Measurements from ENCODE around the gene EFHB.
A peak's percentile ranks its signal among the peaks of the same experiment; 100 is the strongest.
"Not testable (repeated sequence)": the region's sequence is repeated elsewhere in the genome, so short reads cannot be mapped to it uniquely, and the experiment has no call there.

EFHB gene

DNA sequence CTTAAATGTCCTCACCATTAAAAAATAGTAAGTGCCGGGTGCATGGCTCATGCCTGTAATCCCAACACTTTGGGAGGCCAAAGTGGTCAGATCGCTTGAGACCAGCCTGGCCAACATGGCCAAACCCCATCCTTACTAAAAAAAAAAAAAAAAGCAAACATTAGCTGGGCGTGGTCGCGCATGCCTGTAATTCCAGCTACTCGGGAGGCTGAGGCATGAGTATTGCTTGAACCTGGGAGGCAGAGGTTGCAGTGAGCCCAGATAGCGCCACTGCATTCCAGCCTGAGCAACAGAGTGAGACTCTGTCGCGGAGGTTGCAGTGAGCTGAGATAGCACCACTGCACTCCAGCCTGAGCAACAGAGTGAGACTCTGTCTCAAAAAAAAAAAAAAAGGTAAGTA lies 23.3 kb upstream of the EFHB start:
- 86% methylated on average over 9 of the region's 9 CpGs for WGBS
- H3K27me3 ChIP-seq (ENCODE audit: control insufficient read depth in 1 of 2, insufficient read depth in 1 of 2, low read length in 2 of 2); H3K4me3 ChIP-seq (ENCODE audit: insufficient read depth in 1 of 2, low read depth in 1 of 2, low read length in 2 of 2): not testable (repeated sequence)

GRCh38 chr3:19954676-19955075 lies 20.7 kb upstream of the EFHB start:
- no peaks in the 10 kb centered on the region for H3K79me1 ChIP-seq (replicated peaks; ENCODE audit: low read length, poor library complexity, severe bottlenecking)
- H2BK15ac ChIP-seq (ENCODE audit: low read depth, poor library complexity, severe bottlenecking) = no peak overlapping the region
- WGBS = 100% methylated on average over 3 of the region's 4 CpGs
- no peaks in the 10 kb centered on the region for H3K9me3 ChIP-seq (ENCODE audit: control insufficient read depth, low read length)
- no peak overlapping the region for H2AFZ ChIP-seq (ENCODE audit: low read depth, low read length)
- H3K4me2 ChIP-seq (ENCODE audit: low read length, poor library complexity, severe bottlenecking) = no peak overlapping the region
- no peak for DNase-seq
- H2BK5ac ChIP-seq (ENCODE audit: low read depth, low read length, poor library complexity, severe bottlenecking) = no peak overlapping the region
- no peak overlapping the region for H3K27ac ChIP-seq (ENCODE audit: low read length, poor library complexity, severe bottlenecking)
- no peak overlapping the region for H3K23ac ChIP-seq (ENCODE audit: low read length in 2 of 2)
- no peak overlapping the region for H2BK120ac ChIP-seq (ENCODE audit: low read depth, low read length)
- H4K91ac ChIP-seq (ENCODE audit: low read length) = no peak overlapping the region
- no peak overlapping the region for H2BK12ac ChIP-seq (ENCODE audit: low read length in 2 of 2)
- no peak overlapping the region for H3K9ac ChIP-seq (ENCODE audit: low read length)
- H3K18ac ChIP-seq (ENCODE audit: low read depth in 1 of 2, low read length in 2 of 2) = no peak overlapping the region
- H3K36me3 ChIP-seq (ENCODE audit: control insufficient read depth in 1 of 2, insufficient read depth in 2 of 2, low read depth in 1 of 2, low read length in 2 of 2) = peaks cover 29 to 65% of the 10 kb centered on the region in 2 experiments
- no peak overlapping the region for H3K14ac ChIP-seq (ENCODE audit: low read length in 2 of 2)
- H3K4me1 ChIP-seq (ENCODE audit: control insufficient read depth, insufficient read depth, low read depth, low read length) = peaks cover 5% of the 10 kb centered on the region
- no peaks in the 10 kb centered on the region for H3K27me3 ChIP-seq (ENCODE audit: control insufficient read depth in 1 of 2, insufficient read depth in 1 of 2, low read length in 2 of 2)
- H3K4me3 ChIP-seq (ENCODE audit: insufficient read depth in 1 of 2, low read depth in 1 of 2, low read length in 2 of 2) = no peak overlapping the region
- no peak overlapping the region for H4K8ac ChIP-seq (ENCODE audit: low read length)
- H2AK5ac ChIP-seq (ENCODE audit: low read length, severe bottlenecking) = no peak overlapping the region
- H3K4ac ChIP-seq (ENCODE audit: low read depth in 1 of 2, low read length in 2 of 2) = no peak overlapping the region

More for the DNA sequence above, 23.3 kb upstream of the EFHB start:
- not testable (repeated sequence) for H2AFZ ChIP-seq (ENCODE audit: low read depth, low read length); H3K9me3 ChIP-seq (ENCODE audit: control insufficient read depth, low read length); H4K91ac ChIP-seq (ENCODE audit: low read length); H3K4ac ChIP-seq (ENCODE audit: low read depth in 1 of 2, low read length in 2 of 2); H3K18ac ChIP-seq (ENCODE audit: low read depth in 1 of 2, low read length in 2 of 2); H2BK15ac ChIP-seq (ENCODE audit: low read depth, poor library complexity, severe bottlenecking); H3K14ac ChIP-seq (ENCODE audit: low read length in 2 of 2); H3K4me2 ChIP-seq (ENCODE audit: low read length, poor library complexity, severe bottlenecking); H3K79me1 ChIP-seq (replicated peaks; ENCODE audit: low read length, poor library complexity, severe bottlenecking); H3K9ac ChIP-seq (ENCODE audit: low read length); H2BK120ac ChIP-seq (ENCODE audit: low read depth, low read length); H2BK12ac ChIP-seq (ENCODE audit: low read length in 2 of 2); H2BK5ac ChIP-seq (ENCODE audit: low read depth, low read length, poor library complexity, severe bottlenecking); DNase-seq; H4K8ac ChIP-seq (ENCODE audit: low read length); H3K27ac ChIP-seq (ENCODE audit: low read length, poor library complexity, severe bottlenecking); H3K4me1 ChIP-seq (ENCODE audit: control insufficient read depth, insufficient read depth, low read depth, low read length); H2AK5ac ChIP-seq (ENCODE audit: low read length, severe bottlenecking); H3K23ac ChIP-seq (ENCODE audit: low read length in 2 of 2)
- H3K36me3 ChIP-seq (ENCODE audit: control insufficient read depth in 1 of 2, insufficient read depth in 2 of 2, low read depth in 1 of 2, low read length in 2 of 2) = peaks cover 31 to 60% of the 10 kb centered on the region in 2 experiments

- no peak overlapping the region for H2BK120ac ChIP-seq (ENCODE audit: low read depth, low read length)
- H2BK5ac ChIP-seq (ENCODE audit: low read depth, low read length, poor library complexity, severe bottlenecking) = no peak overlapping the region
- no peaks in the 10 kb centered on the region for H3K27me3 ChIP-seq (ENCODE audit: control insufficient read depth in 1 of 2, insufficient read depth in 1 of 2, low read length in 2 of 2)
- H3K27ac ChIP-seq (ENCODE audit: low read length, poor library complexity, severe bottlenecking) = no peak overlapping the region
- H4K8ac ChIP-seq (ENCODE audit: low read length) = no peak overlapping the region
- peaks cover 14 to 46% of the 10 kb centered on the region in 2 experiments for H3K36me3 ChIP-seq (ENCODE audit: control insufficient read depth in 1 of 2, insufficient read depth in 2 of 2, low read depth in 1 of 2, low read length in 2 of 2)
- peaks cover 3% of the 10 kb centered on the region for H3K4me1 ChIP-seq (ENCODE audit: control insufficient read depth, insufficient read depth, low read depth, low read length)
- peak overlapping the region in 1 of 2 experiments; percentile 91 for H3K4me3 ChIP-seq (ENCODE audit: insufficient read depth in 1 of 2, low read depth in 1 of 2, low read length in 2 of 2)
- H2AFZ ChIP-seq (ENCODE audit: low read depth, low read length) = no peak overlapping the region
- no peak overlapping the region for H2BK12ac ChIP-seq (ENCODE audit: low read length in 2 of 2)
- H3K4me2 ChIP-seq (ENCODE audit: low read length, poor library complexity, severe bottlenecking) = no peak overlapping the region
- H2BK15ac ChIP-seq (ENCODE audit: low read depth, poor library complexity, severe bottlenecking) = no peak overlapping the region
- H3K18ac ChIP-seq (ENCODE audit: low read depth in 1 of 2, low read length in 2 of 2) = no peak overlapping the region
- no peak overlapping the region for H2AK5ac ChIP-seq (ENCODE audit: low read length, severe bottlenecking)
- H3K14ac ChIP-seq (ENCODE audit: low read length in 2 of 2) = no peak overlapping the region
- H3K9me3 ChIP-seq (ENCODE audit: control insufficient read depth, low read length) = no peaks in the 10 kb centered on the region
- peak overlapping the region; percentile 97 for H3K9ac ChIP-seq (ENCODE audit: low read length)
- no peak overlapping the region for H3K4ac ChIP-seq (ENCODE audit: low read depth in 1 of 2, low read length in 2 of 2)
- H3K79me1 ChIP-seq (replicated peaks; ENCODE audit: low read length, poor library complexity, severe bottlenecking) = peaks cover 6% of the 10 kb centered on the region
- WGBS = 94% methylated on average over 2 of the region's 2 CpGs
- H3K23ac ChIP-seq (ENCODE audit: low read length in 2 of 2) = no peak overlapping the region
- H4K91ac ChIP-seq (ENCODE audit: low read length) = no peak overlapping the region
- no peak for DNase-seq
Measured at GRCh38 chr3:19950316-19950715, 16.3 kb upstream of the EFHB start.

DNA sequence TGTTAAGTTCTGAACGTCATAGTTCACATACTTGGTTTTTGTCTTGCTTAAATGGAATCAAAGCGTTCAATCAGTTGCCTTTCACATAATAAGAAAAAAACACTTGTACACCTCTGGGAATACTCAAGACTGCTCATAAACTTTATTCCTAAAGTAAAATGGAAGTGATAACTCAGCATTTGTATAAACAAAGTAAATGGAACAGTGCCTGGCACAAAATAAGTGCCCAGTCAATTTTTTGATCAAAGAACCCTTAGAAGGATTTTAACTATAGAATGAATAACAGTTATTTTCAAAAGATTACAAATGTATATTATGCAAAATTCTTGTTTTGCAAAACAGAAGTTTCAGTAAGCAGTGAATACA lies 14.2 kb upstream of the EFHB start:
- no peak overlapping the region for H3K23ac ChIP-seq (ENCODE audit: low read length in 2 of 2)
- no peak overlapping the region for H2BK15ac ChIP-seq (ENCODE audit: low read depth, poor library complexity, severe bottlenecking)
- H3K14ac ChIP-seq (ENCODE audit: low read length in 2 of 2) = no peak overlapping the region
- no peaks in the 10 kb centered on the region for H3K27me3 ChIP-seq (ENCODE audit: control insufficient read depth in 1 of 2, insufficient read depth in 1 of 2, low read length in 2 of 2)
- no peak overlapping the region for H2BK5ac ChIP-seq (ENCODE audit: low read depth, low read length, poor library complexity, severe bottlenecking)
- peak overlapping the region in 1 of 2 experiments; percentile 96 for H3K18ac ChIP-seq (ENCODE audit: low read depth in 1 of 2, low read length in 2 of 2)
- WGBS = 0% methylated on average over 2 of the region's 2 CpGs
- H3K4me3 ChIP-seq (ENCODE audit: insufficient read depth in 1 of 2, low read depth in 1 of 2, low read length in 2 of 2) = peak overlapping the region in 1 of 2 experiments; percentile 91
- no peak overlapping the region for H2AK5ac ChIP-seq (ENCODE audit: low read length, severe bottlenecking)
- H3K4me1 ChIP-seq (ENCODE audit: control insufficient read depth, insufficient read depth, low read depth, low read length) = peaks cover 3% of the 10 kb centered on the region
- no peak overlapping the region for H4K91ac ChIP-seq (ENCODE audit: low read length)
- H3K4ac ChIP-seq (ENCODE audit: low read depth in 1 of 2, low read length in 2 of 2) = no peak overlapping the region
- no peak overlapping the region for H4K8ac ChIP-seq (ENCODE audit: low read length)
- H3K79me1 ChIP-seq (replicated peaks; ENCODE audit: low read length, poor library complexity, severe bottlenecking) = peaks cover 6% of the 10 kb centered on the region
- no peak overlapping the region for H2BK12ac ChIP-seq (ENCODE audit: low read length in 2 of 2)
- H2BK120ac ChIP-seq (ENCODE audit: low read depth, low read length) = no peak overlapping the region
- H3K9ac ChIP-seq (ENCODE audit: low read length) = peak overlapping the region; percentile 97
- H3K27ac ChIP-seq (ENCODE audit: low read length, poor library complexity, severe bottlenecking) = peak overlapping the region; percentile 97
- peaks cover 4 to 27% of the 10 kb centered on the region in 2 experiments for H3K36me3 ChIP-seq (ENCODE audit: control insufficient read depth in 1 of 2, insufficient read depth in 2 of 2, low read depth in 1 of 2, low read length in 2 of 2)
- H3K9me3 ChIP-seq (ENCODE audit: control insufficient read depth, low read length) = no peaks in the 10 kb centered on the region
- H3K4me2 ChIP-seq (ENCODE audit: low read length, poor library complexity, severe bottlenecking) = peak overlapping the region; percentile 45
- DNase-seq = no peak
- no peak overlapping the region for H2AFZ ChIP-seq (ENCODE audit: low read depth, low read length)

All from mesenchymal stem cell (in vitro differentiated cells and primary cell).